Kidney epithelial cell (primary cell): ENCODE results near the gene CRELD2. TPM values are rescaled to one million over a fixed set of nuclear protein-coding genes. Genes with fewer than 3 reads are reported as not detected.

Experiments
- DNase-seq: peaks from one replicate; pipeline ENCODE4 v3.0.0-alpha.2; 2010; ENCODE audit warnings: low read depth
- H3K27me3 ChIP-seq: 2 replicates; pipeline ENCODE4 v1.6.0; 2011; ENCODE audit warnings: low read length; ENCODE audit not compliant: control insufficient read depth, insufficient read depth
- H3K36me3 ChIP-seq: 2 replicates; pipeline ENCODE4 v1.5.1; 2011; ENCODE audit warnings: low read length; ENCODE audit not compliant: control insufficient read depth, insufficient read depth
- H3K4me3 ChIP-seq: 2 replicates; pipeline ENCODE4 v1.5.1; 2011; ENCODE audit warnings: low read depth, mild to moderate bottlenecking, control low read depth, low read length
- CTCF ChIP-seq: IDR thresholded peaks from 2 replicates; pipeline ENCODE4 v1.5.1; 2011; ENCODE audit warnings: mild to moderate bottlenecking, moderate library complexity, low read length, control low read depth, inconsistent platforms; ENCODE audit not compliant: insufficient read depth, poor library complexity, severe bottlenecking
- total RNA-seq: library from RNA; depleted of rRNA; stranded (reverse); fragments of >200 nt; gene quantifications from 2 replicates; pipeline ENCODE4 v1.2.3, GENCODE V29; 2015

CRELD2 gene
- 59.1 and 68.2 TPM in 2 replicates for total RNA-seq

GRCh38 chr22:49917974-49918910, at the start of gene CRELD2, which contains the start of gene ALG12:
TSS of gene CRELD2 (plus strand) at chr22:49918634. CDS start at chr22:49918770, 136 bp downstream.
TSS of gene ALG12 (minus strand) at chr22:49918438. CDS start at chr22:49913765, 4,673 bp downstream.
- H3K4me3 ChIP-seq, result peak within 1 kb of the TSS; percentile 77
- H3K27me3 ChIP-seq, result no peaks in the 10 kb centered on the region
- DNase-seq, result peak; percentile 68
- no peak for TF ChIP-seq CTCF
- H3K36me3 ChIP-seq, result no peaks in the 10 kb centered on the region

- no peaks in the 10 kb centered on the region for H3K27me3 ChIP-seq
- DNase-seq, result no peak
- H3K36me3 ChIP-seq, result no peaks in the 10 kb centered on the region
- no peak overlapping the region for H3K4me3 ChIP-seq
- TF ChIP-seq CTCF, result no peak
Measured at GRCh38 chr22:49869086-49869830, 49.2 kb upstream of the CRELD2 start.

- Histone ChIP-seq H3K36me3 (no peaks in the 10 kb centered on the region), H3K27me3 (no peaks in the 10 kb centered on the region), H3K4me3 (no peak overlapping the region)
- no peak for TF ChIP-seq CTCF
- DNase-seq, result no peak
Measured at GRCh38 chr22:49869845-49870712, 48.4 kb upstream of the CRELD2 start.

GRCh38 chr22:49871482-49871881, 47.0 kb upstream of the CRELD2 start:
- no peak overlapping the region for H3K4me3 ChIP-seq
- no peak for TF ChIP-seq CTCF
- DNase-seq, result no peak
- no peaks in the 10 kb centered on the region for H3K27me3 ChIP-seq
- no peaks in the 10 kb centered on the region for H3K36me3 ChIP-seq

GRCh38 chr22:49872347-49872746, 46.1 kb upstream of the CRELD2 start:
- no peak for TF ChIP-seq CTCF

More at GRCh38 chr22:49872347-49872746, 46.1 kb upstream of the CRELD2 start:
- Histone ChIP-seq H3K36me3 (no peaks in the 10 kb centered on the region), H3K27me3 (no peaks in the 10 kb centered on the region), H3K4me3 (no peak overlapping the region)
- DNase-seq, result no peak
